ENCODE measurements around the gene CTNNA3.
"Not testable (repeated sequence)": the region's sequence is repeated elsewhere in the genome, so short reads cannot be mapped to it uniquely, and the experiment has no call there.

Gene CTNNA3

GRCh38 chr10:67492317-67493019, 203.5 kb downstream of the CTNNA3 start:
- no peak for DNase-seq

GRCh38 chr10:67487906-67488619, 207.9 kb downstream of the CTNNA3 start:
- DNase-seq: no peak

GRCh38 chr10:67487199-67487598, 208.8 kb downstream of the CTNNA3 start:
- no peak for DNase-seq

- DNase-seq: no peak
Measured at GRCh38 chr10:67477868-67478267, 218.1 kb downstream of the CTNNA3 start.

GRCh38 chr10:67476201-67476600, 219.8 kb downstream of the CTNNA3 start:
- no peak for DNase-seq

- no peak for DNase-seq
Measured at GRCh38 chr10:67473850-67474633, 222.0 kb downstream of the CTNNA3 start.

- no peak for DNase-seq
Measured at GRCh38 chr10:67471022-67471421, 225.0 kb downstream of the CTNNA3 start.

GRCh38 chr10:67464278-67464677, 231.7 kb downstream of the CTNNA3 start:
- no peak for DNase-seq

GRCh38 chr10:67452892-67453291, 243.1 kb downstream of the CTNNA3 start:
- DNase-seq: no peak

- DNase-seq: no peak
Measured at GRCh38 chr10:67438605-67439304, 257.2 kb downstream of the CTNNA3 start.

- no peak for DNase-seq
Measured at GRCh38 chr10:67433276-67433675, 262.7 kb downstream of the CTNNA3 start.

- DNase-seq: no peak
Measured at GRCh38 chr10:67402620-67403019, 293.4 kb downstream of the CTNNA3 start.

- no peak for DNase-seq
Measured at GRCh38 chr10:67401711-67402110, 294.3 kb downstream of the CTNNA3 start.

GRCh38 chr10:67386841-67387533, 309.0 kb downstream of the CTNNA3 start:
- not testable (repeated sequence) for DNase-seq

- no peak for DNase-seq
Measured at GRCh38 chr10:67386260-67386659, 309.7 kb downstream of the CTNNA3 start.

GRCh38 chr10:67385566-67385965, 310.4 kb downstream of the CTNNA3 start:
- no peak for DNase-seq

GRCh38 chr10:67385089-67385488, 310.9 kb downstream of the CTNNA3 start:
- no peak for DNase-seq

- no peak for DNase-seq
Measured at GRCh38 chr10:67331121-67331910, 364.7 kb downstream of the CTNNA3 start.

- DNase-seq: no peak
Measured at GRCh38 chr10:67327626-67328535, 368.1 kb downstream of the CTNNA3 start.

GRCh38 chr10:67319976-67320375, 376.0 kb downstream of the CTNNA3 start:
- DNase-seq: no peak
